ENCODE results near the gene SPRY2. TPM values are rescaled to one million over a fixed set of nuclear protein-coding genes. Genes with fewer than 3 reads are reported as not detected.

Gene SPRY2
- total and polyA plus RNA-seq, 2 of the 8 experiments (the other 6 are each of a cell fraction or from before 2014, with no cell fraction given): 37.7 to 37.9 TPM

DNA sequence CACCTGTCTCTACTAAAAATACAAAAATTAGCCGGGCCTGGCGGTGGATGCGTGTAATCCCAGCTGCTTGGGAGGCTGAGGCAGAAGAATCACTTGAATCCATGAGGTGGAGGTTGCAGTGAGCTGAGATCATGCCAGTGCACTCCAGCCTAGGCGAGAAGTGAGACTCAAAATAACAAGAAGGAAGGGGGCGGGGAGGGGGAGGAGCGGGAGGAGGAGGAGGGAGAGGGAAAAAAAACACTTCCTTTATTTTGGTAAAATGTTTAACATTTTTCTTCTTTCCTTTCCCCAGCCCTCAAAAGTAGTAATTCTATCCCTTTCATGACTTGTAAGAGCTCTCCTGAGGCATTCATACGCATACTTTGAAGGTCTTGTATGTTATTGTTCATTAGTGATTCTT lies 44.3 kb downstream of the SPRY2 start (continued):
- TF ChIP-seq, protein P1, sequence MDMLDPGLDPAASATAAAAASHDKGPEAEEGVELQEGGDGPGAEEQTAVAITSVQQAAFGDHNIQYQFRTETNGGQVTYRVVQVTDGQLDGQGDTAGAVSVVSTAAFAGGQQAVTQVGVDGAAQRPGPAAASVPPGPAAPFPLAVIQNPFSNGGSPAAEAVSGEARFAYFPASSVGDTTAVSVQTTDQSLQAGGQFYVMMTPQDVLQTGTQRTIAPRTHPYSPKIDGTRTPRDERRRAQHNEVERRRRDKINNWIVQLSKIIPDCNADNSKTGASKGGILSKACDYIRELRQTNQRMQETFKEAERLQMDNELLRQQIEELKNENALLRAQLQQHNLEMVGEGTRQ (IDR thresholded peaks at IDR 0.05; ENCODE audit: low read length): no peak
- no peak for TF ChIP-seq RFX5 (IDR thresholded peaks at IDR 0.05; ENCODE audit: borderline replicate concordance, low read depth, low read length)
- TF ChIP-seq, protein P2, sequence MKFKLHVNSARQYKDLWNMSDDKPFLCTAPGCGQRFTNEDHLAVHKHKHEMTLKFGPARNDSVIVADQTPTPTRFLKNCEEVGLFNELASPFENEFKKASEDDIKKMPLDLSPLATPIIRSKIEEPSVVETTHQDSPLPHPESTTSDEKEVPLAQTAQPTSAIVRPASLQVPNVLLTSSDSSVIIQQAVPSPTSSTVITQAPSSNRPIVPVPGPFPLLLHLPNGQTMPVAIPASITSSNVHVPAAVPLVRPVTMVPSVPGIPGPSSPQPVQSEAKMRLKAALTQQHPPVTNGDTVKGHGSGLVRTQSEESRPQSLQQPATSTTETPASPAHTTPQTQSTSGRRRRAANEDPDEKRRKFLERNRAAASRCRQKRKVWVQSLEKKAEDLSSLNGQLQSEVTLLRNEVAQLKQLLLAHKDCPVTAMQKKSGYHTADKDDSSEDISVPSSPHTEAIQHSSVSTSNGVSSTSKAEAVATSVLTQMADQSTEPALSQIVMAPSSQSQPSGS (IDR thresholded peaks at IDR 0.05; ENCODE audit: low read length): no peak
- TF ChIP-seq EZH2 (IDR thresholded peaks at IDR 0.05; ENCODE audit: low read depth, low read length, severe bottlenecking): no peak
- no peak for TF ChIP-seq HDAC6 (IDR thresholded peaks at IDR 0.05; ENCODE audit: low read depth, low read length)
- TF ChIP-seq CBX8 (IDR thresholded peaks at IDR 0.05; ENCODE audit: borderline replicate concordance, low read depth, low read length): no peak

Data from H1 (cell line).